Tibial artery (tissue), 4 donors: ENCODE measurements around the gene RINT1.
"Not testable (repeated sequence)": the region's sequence is repeated elsewhere in the genome, so short reads cannot be mapped to it uniquely, and the experiment has no call there.

Source experiments
- DNase-seq, 2 donors: peaks; one replicate each; pipeline ENCODE4 v3.0.0-alpha.2; 2019
- H3K27ac ChIP-seq, 2 donors: fragments of 200-600 bp; sonication (generic) in 1 of 2; 1 replicate in 1 of 2; 2 replicates in 1 of 2; pipeline ENCODE4 v1.5.1; 2018 to 2019; ENCODE audit warnings: mild to moderate bottlenecking in 1 of 2
- H3K27me3 ChIP-seq, 2 donors: fragments of 200-600 bp; sonication (generic) in 1 of 2; one replicate each; pipeline versions ENCODE4 v1.5.1 to v1.6.0; 2016 to 2019
- H3K36me3 ChIP-seq, 3 donors: fragments of 200-600 bp; sonication (generic) in 2 of 3; one replicate each; pipeline ENCODE4 v1.5.1; 2016 to 2019; ENCODE audit warnings: mild to moderate bottlenecking in 2 of 3
- H3K4me1 ChIP-seq, 4 donors: fragments of 200-600 bp; sonication (generic) in 2 of 4; 1 replicate in 3 of 4; 2 replicates in 1 of 4; pipeline ENCODE4 v1.5.1; 2016 to 2019
- H3K4me3 ChIP-seq, 2 donors: fragments of 200-600 bp; sonication (generic) in 1 of 2; 1 replicate in 1 of 2; 2 replicates in 1 of 2; pipeline ENCODE4 v1.5.1; 2018 to 2019; ENCODE audit warnings: mild to moderate bottlenecking in 2 of 2
- H3K9me3 ChIP-seq, 3 donors: fragments of 200-600 bp; sonication (generic) in 1 of 3; one replicate each; pipeline ENCODE4 v1.5.1; 2016 to 2019
- CTCF ChIP-seq, 2 experiments: fragments of 200-600 bp in 1 of 2; fragments of 450-650 bp in 1 of 2; IDR thresholded peaks; one replicate each; pipeline ENCODE4 v1.5.1; 2017 to 2019; ENCODE audit warnings: antibody characterized with exemption in 2 of 2, mild to moderate bottlenecking in 1 of 2, moderate library complexity in 1 of 2
- intact Hi-C: fragments of 100-400 bp; cut with DNase I; formaldehyde crosslinking; loops from one replicate; pipeline ENCODE4 v1.15.0; 2023; ENCODE audit warnings: low total_unique reads

The RINT1 gene

GRCh38 chr7:105496521-105496920 is 35.5 kb upstream of the RINT1 start:
- no peak for DNase-seq
- H3K4me3 ChIP-seq: no peak overlapping the region
- H3K4me1 ChIP-seq: peaks cover 0 to 22% (median 0%) of the 10 kb centered on the region in 4 donors
- intact Hi-C loops: no loop called here
- H3K36me3 ChIP-seq: peaks cover 0 to 14% (median 12%) of the 10 kb centered on the region in 3 donors
- no peaks in the 10 kb centered on the region for H3K9me3 ChIP-seq
- TF ChIP-seq CTCF (IDR thresholded peaks at IDR 0.05): no peak
- H3K27me3 ChIP-seq: no peaks in the 10 kb centered on the region
- no peak overlapping the region for H3K27ac ChIP-seq

- no peak overlapping the region for H3K4me3 ChIP-seq
- TF ChIP-seq CTCF (IDR thresholded peaks at IDR 0.05): no peak
- H3K4me1 ChIP-seq: peaks cover 0 to 22% (median 0%) of the 10 kb centered on the region in 4 donors
- H3K27ac ChIP-seq: no peak overlapping the region
- no peaks in the 10 kb centered on the region for H3K27me3 ChIP-seq
- DNase-seq: no peak
- peaks cover 1 to 17% (median 15%) of the 10 kb centered on the region in 3 donors for H3K36me3 ChIP-seq
- no peaks in the 10 kb centered on the region for H3K9me3 ChIP-seq
- intact Hi-C loops: no loop called here
Measured at GRCh38 chr7:105497016-105497415, 35.0 kb upstream of the RINT1 start.

GRCh38 chr7:105502173-105502572 is 29.8 kb upstream of the RINT1 start:
- DNase-seq: no peak
- no peak for TF ChIP-seq CTCF (IDR thresholded peaks at IDR 0.05)
- Histone ChIP-seq H3K4me3 (no peak overlapping the region), H3K4me1 (no peaks in the 10 kb centered on the region), H3K27me3 (no peaks in the 10 kb centered on the region), H3K9me3 (no peaks in the 10 kb centered on the region), H3K27ac (no peak overlapping the region), H3K36me3 (peaks cover 15 to 59% (median 50%) of the 10 kb centered on the region in 3 donors)
- intact Hi-C loops: no loop called here

GRCh38 chr7:105512415-105512814 is 19.6 kb upstream of the RINT1 start:
- TF ChIP-seq CTCF (IDR thresholded peaks at IDR 0.05): no peak
- Histone ChIP-seq H3K9me3 (no peaks in the 10 kb centered on the region), H3K27me3 (no peaks in the 10 kb centered on the region), H3K4me3 (no peak overlapping the region), H3K4me1 (no peaks in the 10 kb centered on the region), H3K36me3 (peaks cover 6 to 12% (median 7%) of the 10 kb centered on the region in 3 donors), H3K27ac (no peak overlapping the region)
- intact Hi-C loops: no loop called here
- DNase-seq: no peak

GRCh38 chr7:105512926-105513526 is 19.0 kb upstream of the RINT1 start:
- peaks cover under 1 to 8% (median under 1%) of the 10 kb centered on the region in 3 donors for H3K36me3 ChIP-seq
- no peak overlapping the region for H3K27ac ChIP-seq
- H3K9me3 ChIP-seq: no peaks in the 10 kb centered on the region
- no peak for TF ChIP-seq CTCF (IDR thresholded peaks at IDR 0.05)
- intact Hi-C loops: no loop called here
- no peaks in the 10 kb centered on the region for H3K27me3 ChIP-seq
- no peaks in the 10 kb centered on the region for H3K4me1 ChIP-seq
- no peak overlapping the region for H3K4me3 ChIP-seq
- no peak for DNase-seq

GRCh38 chr7:105515610-105516009 is 16.4 kb upstream of the RINT1 start:
- H3K27me3 ChIP-seq, intact Hi-C loops, H3K36me3 ChIP-seq, H3K4me3 ChIP-seq, DNase-seq, H3K27ac ChIP-seq, H3K9me3 ChIP-seq, H3K4me1 ChIP-seq: not testable (repeated sequence)
